Keratinocyte (primary cell): ENCODE results near the gene HPS4. TPM values are rescaled to one million over a fixed set of nuclear protein-coding genes. Genes with fewer than 3 reads are reported as not detected.

Source experiments
- DNase-seq: peaks from one replicate; pipeline ENCODE4 v3.0.0-alpha.2; 2011; ENCODE audit warnings: low read depth, missing footprints, low spot score
- FAIRE-seq: peaks from 2 replicates; lab custom pipeline; 2011; peaks lifted over from hg19 to GRCh38; lab: Jason Lieb, UNC
- H2AFZ ChIP-seq: 2 replicates; pipeline ENCODE4 v1.6.0; 2012; ENCODE audit warnings: low read length, control low read depth, inconsistent platforms; ENCODE audit not compliant: control insufficient read depth
- H3K27ac ChIP-seq: 2 replicates; pipeline ENCODE4 v1.5.1; 2011; ENCODE audit warnings: low read length; ENCODE audit not compliant: control insufficient read depth, insufficient read depth
- H3K27me3 ChIP-seq: 3 replicates; pipeline ENCODE4 v1.6.0; 2011; ENCODE audit warnings: low read length; ENCODE audit not compliant: control insufficient read depth, insufficient read depth; ENCODE audit errors: extremely low read depth
- H3K36me3 ChIP-seq, 2 experiments: 2 replicates in 1 of 2; 3 replicates in 1 of 2; pipeline ENCODE4 v1.5.1; 2011; ENCODE audit warnings: low read length in 2 of 2, mild to moderate bottlenecking in 1 of 2; ENCODE audit not compliant: control insufficient read depth in 2 of 2, insufficient read depth in 2 of 2; ENCODE audit errors: extremely low read depth in 1 of 2
- H3K4me1 ChIP-seq: 3 replicates; pipeline ENCODE4 v1.5.1; 2011; ENCODE audit warnings: low read length; ENCODE audit not compliant: control insufficient read depth, insufficient read depth; ENCODE audit errors: extremely low read depth
- H3K4me2 ChIP-seq: 3 replicates; pipeline ENCODE4 v1.6.0; 2011; ENCODE audit warnings: low read depth, low read length; ENCODE audit not compliant: control insufficient read depth, insufficient read depth; ENCODE audit errors: extremely low read depth
- H3K4me3 ChIP-seq, 3 experiments: fragments of 200-600 bp in 1 of 3; sonication (generic) in 1 of 3; 2 replicates in 2 of 3; 3 replicates in 1 of 3; pipeline ENCODE4 v1.5.1; 2011 to 2016; ENCODE audit warnings: low read length in 3 of 3, mild to moderate bottlenecking in 3 of 3, control low read depth in 2 of 3, inconsistent platforms in 1 of 3, low read depth in 1 of 3, mixed read lengths in 1 of 3, mixed run types in 1 of 3, moderate library complexity in 1 of 3; ENCODE audit not compliant: control insufficient read depth in 2 of 3, insufficient read depth in 2 of 3; ENCODE audit errors: extremely low read depth in 1 of 3
- H3K79me2 ChIP-seq: 2 replicates; pipeline ENCODE4 v1.6.0; 2012; ENCODE audit warnings: low read length; ENCODE audit not compliant: control insufficient read depth, insufficient read depth
- H3K9ac ChIP-seq: 3 replicates; pipeline ENCODE4 v1.6.0; 2011; ENCODE audit warnings: low read length; ENCODE audit not compliant: control insufficient read depth, insufficient read depth; ENCODE audit errors: extremely low read depth
- H3K9me1 ChIP-seq: 3 replicates; pipeline ENCODE4 v1.6.0; 2011; ENCODE audit warnings: low read length; ENCODE audit not compliant: control insufficient read depth, insufficient read depth; ENCODE audit errors: extremely low read depth
- H3K9me3 ChIP-seq: 2 replicates; pipeline ENCODE4 v1.5.1; 2012; ENCODE audit warnings: low read depth, low read length; ENCODE audit not compliant: control insufficient read depth
- H4K20me1 ChIP-seq: 3 replicates; pipeline ENCODE4 v1.6.0; 2011; ENCODE audit warnings: low read length; ENCODE audit not compliant: control insufficient read depth, insufficient read depth; ENCODE audit errors: extremely low read depth
- EZH2 ChIP-seq: IDR thresholded peaks from one replicate; pipeline ENCODE4 v1.6.1; 2012; ENCODE audit warnings: inconsistent platforms, mild to moderate bottlenecking, low read length, moderate library complexity
- dilution Hi-C: fragments of 300-500 bp; cut with MboI; formaldehyde crosslinking; loops from one replicate; pipeline ENCODE4 v1.7.0; 2020; ENCODE audit warnings: low sequenced_read_pairs; ENCODE audit not compliant: extremely low pct_ligation_motif_present
- polyA plus RNA-seq, 5 experiments: library from polyadenylated mRNA; depleted of rRNA in 3 of 5; stranded (reverse) in 3 of 5; stranded (forward) in 1 of 5; unstranded in 1 of 5; fragments of >200 nt; gene quantifications; 1 replicate in 1 of 5; 2 replicates in 3 of 5; 3 replicates in 1 of 5; pipeline versions ENCODE4 v1.2.1 to v1.2.3, GENCODE V29; 2011 to 2012; ENCODE audit warnings: missing spikeins in 2 of 5, low read depth in 1 of 5, low replicate concordance in 1 of 5
- TF ChIP-seq, protein P1 (sequence below), 3 experiments: IDR thresholded peaks in 1 of 3; conservative IDR thresholded peaks in 1 of 3; optimal IDR thresholded peaks in 1 of 3; 2 replicates in 2 of 3; 3 replicates in 1 of 3; pipeline versions ENCODE3 to v1.5.1; 2011; ENCODE audit warnings: low read length in 3 of 3, mild to moderate bottlenecking in 3 of 3, moderate library complexity in 2 of 3, control low read depth in 1 of 3, inconsistent platforms in 1 of 3; ENCODE audit not compliant: insufficient read depth in 2 of 3; ENCODE audit errors: extremely low read depth in 1 of 3

Gene HPS4
- polyA plus RNA-seq, 1 donor (not counting 4 experiments of a cell fraction or from before 2014, with no cell fraction given) = 21.3 TPM

DNA sequence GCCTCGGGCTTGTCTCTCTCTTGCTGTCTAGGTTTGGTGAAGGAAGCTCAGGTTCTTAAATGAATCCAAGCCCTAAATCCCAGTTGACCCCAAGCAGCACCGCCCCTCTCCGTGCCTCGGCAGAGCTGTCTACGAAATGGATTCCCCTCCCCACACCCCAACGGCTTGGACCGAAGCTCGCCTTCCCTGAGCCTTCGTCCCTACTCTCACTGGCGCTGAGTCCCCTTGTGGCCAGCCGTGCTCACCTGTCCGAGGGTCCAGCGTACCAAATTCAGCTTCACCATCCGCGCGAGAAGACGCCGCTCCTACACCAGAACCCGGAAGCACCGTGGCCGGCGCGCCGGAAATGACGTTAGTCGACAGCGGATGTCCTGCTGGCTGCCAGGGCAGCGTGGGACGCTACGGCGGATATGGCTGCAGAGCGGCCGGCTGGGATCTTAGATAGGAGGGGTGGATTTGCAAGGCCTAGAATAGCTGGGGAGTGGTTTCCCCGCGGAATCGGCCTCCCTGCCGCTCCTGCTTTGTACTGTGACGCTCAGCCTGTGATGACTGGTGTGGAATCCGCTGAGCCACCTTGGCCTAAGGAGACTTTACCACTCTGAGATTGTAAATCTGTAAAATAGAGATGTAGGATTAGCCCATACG lies 28.7 kb upstream of the HPS4 start, which contains the start of gene TFIP11:
TFIP11 (minus strand) TSS at position 325 of the 645 bp plus-strand sequence. CDS start 2,201 bp downstream, outside the sequence.
- peak; percentile 32 for FAIRE-seq
- dilution Hi-C loops = no loop called here
- no peak for TF ChIP-seq EZH2

DNA sequence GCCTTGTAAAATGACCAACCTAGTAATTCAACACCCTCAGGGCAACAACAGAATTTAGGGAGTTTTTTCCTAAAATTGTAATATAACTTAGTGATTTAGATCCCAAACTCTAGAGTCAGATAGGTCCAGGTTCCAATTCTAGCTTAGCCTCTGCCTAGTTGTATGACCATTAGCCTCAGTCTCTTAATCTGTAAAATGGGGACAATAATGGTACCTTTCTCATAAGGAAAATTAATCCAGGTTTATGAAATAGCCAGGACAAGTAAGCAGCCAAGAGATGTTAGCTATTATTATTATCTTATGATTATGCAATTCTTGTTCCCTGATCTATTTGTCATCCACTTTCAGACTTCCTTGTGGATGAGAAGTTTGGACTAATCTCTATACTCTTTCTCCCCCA lies 24.6 kb upstream of the HPS4 start:
- no peaks in the 10 kb centered on the region for H3K9me1 ChIP-seq
- no peaks in the 10 kb centered on the region for H3K9me3 ChIP-seq
- H3K36me3 ChIP-seq = peaks cover 29 to 31% of the 10 kb centered on the region in 2 experiments
- no peak for FAIRE-seq
- no peak overlapping the region for H3K9ac ChIP-seq
- DNase-seq = no peak
- H3K27me3 ChIP-seq = no peaks in the 10 kb centered on the region
- TF ChIP-seq, protein P1, sequence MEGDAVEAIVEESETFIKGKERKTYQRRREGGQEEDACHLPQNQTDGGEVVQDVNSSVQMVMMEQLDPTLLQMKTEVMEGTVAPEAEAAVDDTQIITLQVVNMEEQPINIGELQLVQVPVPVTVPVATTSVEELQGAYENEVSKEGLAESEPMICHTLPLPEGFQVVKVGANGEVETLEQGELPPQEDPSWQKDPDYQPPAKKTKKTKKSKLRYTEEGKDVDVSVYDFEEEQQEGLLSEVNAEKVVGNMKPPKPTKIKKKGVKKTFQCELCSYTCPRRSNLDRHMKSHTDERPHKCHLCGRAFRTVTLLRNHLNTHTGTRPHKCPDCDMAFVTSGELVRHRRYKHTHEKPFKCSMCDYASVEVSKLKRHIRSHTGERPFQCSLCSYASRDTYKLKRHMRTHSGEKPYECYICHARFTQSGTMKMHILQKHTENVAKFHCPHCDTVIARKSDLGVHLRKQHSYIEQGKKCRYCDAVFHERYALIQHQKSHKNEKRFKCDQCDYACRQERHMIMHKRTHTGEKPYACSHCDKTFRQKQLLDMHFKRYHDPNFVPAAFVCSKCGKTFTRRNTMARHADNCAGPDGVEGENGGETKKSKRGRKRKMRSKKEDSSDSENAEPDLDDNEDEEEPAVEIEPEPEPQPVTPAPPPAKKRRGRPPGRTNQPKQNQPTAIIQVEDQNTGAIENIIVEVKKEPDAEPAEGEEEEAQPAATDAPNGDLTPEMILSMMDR (optimal IDR thresholded peaks at IDR 0.05 in 1 of 3, IDR thresholded peaks at IDR 0.05 in 1 of 3, conservative IDR thresholded peaks at IDR 0.05 in 1 of 3; ENCODE audit: extremely low read depth in 1 of 3, insufficient read depth in 2 of 3, low read length in 3 of 3) = no peak
- no peak for TF ChIP-seq EZH2
- no peak overlapping the region for H3K4me3 ChIP-seq
- H2AFZ ChIP-seq = no peak overlapping the region
- peaks cover 13% of the 10 kb centered on the region for H3K4me1 ChIP-seq
- H3K4me2 ChIP-seq = no peak overlapping the region
- dilution Hi-C loops = no loop called here
- no peak overlapping the region for H3K27ac ChIP-seq
- no peaks in the 10 kb centered on the region for H4K20me1 ChIP-seq
- H3K79me2 ChIP-seq = peaks cover 23% of the 10 kb centered on the region

More for the DNA sequence above, 28.7 kb upstream of the HPS4 start, which contains the start of gene TFIP11:
- Histone ChIP-seq H4K20me1 (no peaks in the 10 kb centered on the region), H3K27ac (peak within 1 kb of the TSS; percentile 80), H3K36me3 (peaks cover 14 to 18% of the 10 kb centered on the region in 2 experiments), H3K9me3 (no peaks in the 10 kb centered on the region), H2AFZ (peak within 1 kb of the TSS; percentile 99), H3K27me3 (no peaks in the 10 kb centered on the region), H3K4me1 (peaks cover 20% of the 10 kb centered on the region), H3K9me1 (no peaks in the 10 kb centered on the region), H3K9ac (peak within 1 kb of the TSS; percentile 89), H3K4me3 (peak within 1 kb of the TSS; percentile 88 to 98 (median 94)), H3K4me2 (peak within 1 kb of the TSS; percentile 96), H3K79me2 (peaks cover 31% of the 10 kb centered on the region)
- DNase-seq = peak; percentile 26
